ENCODE results near the gene TEC.

DNA sequence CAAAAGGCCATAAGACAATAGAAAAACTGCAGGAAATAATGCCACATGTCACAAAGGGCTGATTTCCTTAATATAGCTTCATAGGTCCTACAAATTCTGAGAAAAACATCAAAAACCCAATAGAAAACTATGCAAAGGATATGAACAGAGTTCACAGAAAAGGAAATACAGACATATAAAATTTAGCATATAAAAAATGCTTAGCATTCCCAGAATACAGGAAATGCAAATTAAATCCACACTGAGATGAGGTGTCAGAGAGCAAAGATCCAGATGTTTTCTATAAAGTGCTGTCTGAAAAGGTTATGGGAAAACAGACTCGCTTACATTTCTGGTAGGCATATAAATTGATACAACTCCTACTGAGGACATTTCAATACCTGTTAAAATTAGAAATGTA, 169.4 kb downstream of the TEC start:
- TF ChIP-seq EZH2 (IDR thresholded peaks at IDR 0.05; ENCODE audit: low read length) (no peak), CTCF (optimal IDR thresholded peaks at IDR 0.05 in 1 of 3, IDR thresholded peaks at IDR 0.05 in 1 of 3, conservative IDR thresholded peaks at IDR 0.05 in 1 of 3; ENCODE audit: extremely low read depth in 1 of 3, insufficient read depth in 2 of 3, low read length in 3 of 3) (no peak)

All from keratinocyte (primary cell).